Left ventricle myocardium inferior (tissue), 1 donor: ENCODE results near the gene PPP2R2B. TPM values are rescaled to one million over a fixed set of nuclear protein-coding genes. Genes with fewer than 3 reads are reported as not detected.

Source experiments
- DNase-seq: peaks from one replicate; pipeline ENCODE4 v3.0.0-alpha.2; 2020
- H3K27ac ChIP-seq: fragments of 200-600 bp; replicated peaks from 2 replicates; pipeline ENCODE4 v1.8.0; 2021
- H3K27me3 ChIP-seq: fragments of 200-600 bp; 2 replicates; pipeline ENCODE4 v1.8.0; 2021; ENCODE audit warnings: low read depth
- H3K36me3 ChIP-seq: fragments of 200-600 bp; 2 replicates; pipeline ENCODE4 v1.8.0; 2021
- H3K4me1 ChIP-seq: fragments of 200-600 bp; 2 replicates; pipeline ENCODE4 v1.8.0; 2021
- H3K4me3 ChIP-seq: fragments of 200-600 bp; 2 replicates; pipeline ENCODE4 v1.8.0; 2021; ENCODE audit warnings: mild to moderate bottlenecking, moderate library complexity
- H3K9me3 ChIP-seq: fragments of 200-600 bp; replicated peaks from 2 replicates; pipeline ENCODE4 v1.8.0; 2021
- CTCF ChIP-seq: fragments of 200-600 bp; IDR thresholded peaks from 2 replicates; pipeline ENCODE4 v1.8.0; 2021; ENCODE audit warnings: antibody characterized with exemption, mild to moderate bottlenecking, borderline replicate concordance
- intact Hi-C: fragments of 100-400 bp; cut with micrococcal nuclease; formaldehyde crosslinking; loops from one replicate; pipeline ENCODE4 v1.11.0; 2022
- total RNA-seq: library from RNA; stranded (reverse); fragmentation: NEBNext Ultra II Directional; extraction: Animal tissue kit (Norgen Biotek cat#: 25700); gene quantifications from one replicate; pipeline ENCODE4 v1.2.1, GENCODE V29; 2021
- donor health status: DM: no; HTN: yes; CAD: no; lungs with severe emphysema.

PPP2R2B gene
- total RNA-seq, 1 donor from 2014 or later = 0.11 TPM

GRCh38 chr5:146698651-146699050 lies 179.9 kb downstream of the PPP2R2B start:
- no peak overlapping the region for H3K4me3 ChIP-seq
- no peak for TF ChIP-seq CTCF
- no peaks in the 10 kb centered on the region for H3K36me3 ChIP-seq
- no peaks in the 10 kb centered on the region for H3K9me3 ChIP-seq
- no peaks in the 10 kb centered on the region for H3K27me3 ChIP-seq
- no peak overlapping the region for H3K27ac ChIP-seq
- H3K4me1 ChIP-seq = no peaks in the 10 kb centered on the region
- intact Hi-C loops = no loop called here
- no peak for DNase-seq

DNA sequence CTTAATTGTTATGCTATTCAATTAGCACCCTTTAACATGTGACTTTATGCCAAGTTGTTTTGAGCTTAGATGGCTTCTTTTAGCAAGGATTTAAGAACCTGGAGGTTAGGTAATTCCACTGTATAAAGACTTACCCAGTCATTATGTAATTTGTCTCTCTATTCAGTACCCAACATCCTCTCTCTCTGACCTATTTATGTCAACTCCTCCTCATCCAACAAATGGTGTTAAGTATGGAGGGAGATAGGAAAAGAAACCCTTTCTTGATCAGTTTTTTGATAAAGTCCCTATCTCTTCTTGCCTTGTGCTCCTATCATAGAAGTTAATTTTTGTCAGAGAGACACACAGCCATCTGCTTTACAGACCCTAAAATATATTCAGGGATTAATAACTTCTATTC lies 181.3 kb downstream of the PPP2R2B start:
- Histone ChIP-seq H3K9me3 (peaks cover under 1% of the 10 kb centered on the region), H3K27me3 (no peaks in the 10 kb centered on the region), H3K36me3 (no peaks in the 10 kb centered on the region), H3K4me1 (no peaks in the 10 kb centered on the region), H3K27ac (no peak overlapping the region), H3K4me3 (no peak overlapping the region)
- intact Hi-C loops = no loop called here
- DNase-seq = no peak
- no peak for TF ChIP-seq CTCF

DNA sequence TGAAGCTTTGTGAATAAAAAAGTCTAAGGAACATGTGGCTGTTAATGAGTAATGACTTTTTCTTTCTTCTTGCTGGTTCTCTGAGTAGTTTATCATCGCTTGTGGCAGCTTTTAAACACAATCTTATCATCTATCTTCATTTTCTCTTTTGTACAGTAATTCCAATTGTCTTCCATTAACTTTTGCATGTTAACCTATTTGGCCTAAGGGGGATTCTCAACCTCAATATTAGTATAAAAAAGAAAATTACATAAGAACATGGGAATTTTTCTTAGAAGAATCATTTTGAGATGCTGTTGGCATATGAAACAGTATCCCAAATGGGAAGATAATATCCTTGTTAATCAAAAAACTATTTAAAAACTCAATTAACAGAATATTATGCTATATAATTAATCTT lies 182.9 kb downstream of the PPP2R2B start:
- no peak for DNase-seq
- H3K27me3 ChIP-seq = no peaks in the 10 kb centered on the region
- no peak for TF ChIP-seq CTCF
- intact Hi-C loops = no loop called here
- H3K4me1 ChIP-seq = no peaks in the 10 kb centered on the region
- no peak overlapping the region for H3K4me3 ChIP-seq
- H3K27ac ChIP-seq = no peak overlapping the region
- no peaks in the 10 kb centered on the region for H3K36me3 ChIP-seq
- H3K9me3 ChIP-seq = peaks cover 11% of the 10 kb centered on the region

- Histone ChIP-seq H3K27ac (no peak overlapping the region), H3K27me3 (no peaks in the 10 kb centered on the region), H3K36me3 (no peaks in the 10 kb centered on the region), H3K4me3 (no peak overlapping the region), H3K9me3 (peaks cover 11% of the 10 kb centered on the region), H3K4me1 (no peaks in the 10 kb centered on the region)
- intact Hi-C loops = no loop called here
- no peak for TF ChIP-seq CTCF
- DNase-seq = no peak
Measured at GRCh38 chr5:146690880-146691355, 187.6 kb downstream of the PPP2R2B start.

DNA sequence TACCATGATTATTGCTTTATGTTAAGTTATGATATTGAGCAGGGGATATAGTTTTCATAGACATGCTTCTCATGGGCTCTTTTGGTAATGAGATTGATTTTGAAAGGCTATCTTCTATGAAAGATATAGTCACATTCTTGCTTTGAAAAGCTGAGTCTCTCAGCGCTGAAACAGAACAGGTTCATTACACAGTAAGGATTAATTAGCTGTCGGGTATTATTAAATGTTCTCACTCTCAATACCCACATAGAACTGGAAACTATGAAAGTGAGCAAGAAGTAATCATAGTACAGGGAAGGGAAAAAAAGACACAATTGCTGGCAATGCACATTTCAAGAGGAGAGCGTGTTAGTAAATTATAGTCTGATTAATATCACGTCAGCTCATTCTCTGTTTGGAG lies 190.9 kb downstream of the PPP2R2B start:
- TF ChIP-seq CTCF = no peak
- DNase-seq = no peak

DNA sequence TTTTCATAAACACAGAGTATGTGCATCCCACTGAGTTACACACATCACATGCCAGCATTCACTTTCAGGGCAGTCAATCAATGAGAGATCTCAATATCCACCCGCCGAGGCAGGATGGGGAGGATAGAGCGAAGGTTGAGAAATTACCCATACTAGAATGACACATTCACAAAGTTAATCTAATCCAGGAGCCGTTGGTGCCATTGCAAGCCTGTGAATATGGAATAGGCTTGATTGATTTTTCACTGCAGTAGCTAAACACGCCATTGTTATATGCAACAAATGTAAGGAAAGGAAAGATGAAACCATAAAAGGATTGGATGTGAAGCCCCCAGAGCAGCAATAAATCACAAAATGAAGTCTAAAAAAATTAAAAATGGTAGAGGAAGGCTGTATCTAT lies 194.7 kb downstream of the PPP2R2B start:
- Histone ChIP-seq H3K4me3 (no peak overlapping the region), H3K27ac (no peak overlapping the region), H3K9me3 (no peaks in the 10 kb centered on the region), H3K27me3 (no peaks in the 10 kb centered on the region), H3K4me1 (no peaks in the 10 kb centered on the region), H3K36me3 (no peaks in the 10 kb centered on the region)
- intact Hi-C loops = no loop called here
- TF ChIP-seq CTCF = no peak
- DNase-seq = no peak

More for the DNA sequence above, 190.9 kb downstream of the PPP2R2B start:
- H3K4me1 ChIP-seq = no peaks in the 10 kb centered on the region
- H3K27ac ChIP-seq = no peak overlapping the region
- peaks cover 11% of the 10 kb centered on the region for H3K9me3 ChIP-seq
- H3K36me3 ChIP-seq = no peaks in the 10 kb centered on the region
- intact Hi-C loops = no loop called here
- no peaks in the 10 kb centered on the region for H3K27me3 ChIP-seq
- no peak overlapping the region for H3K4me3 ChIP-seq
